Osteoblast (primary cell): ENCODE data around the gene UPF3A. TPM values are rescaled to one million over a fixed set of nuclear protein-coding genes. Genes with fewer than 3 reads are reported as not detected.

Experiments used
- DNase-seq: peaks from one replicate; pipeline ENCODE4 v3.0.0; 2011; ENCODE audit warnings: low spot score, mixed read lengths; ENCODE audit not compliant: insufficient read length; ENCODE audit errors: missing footprints
- H2AFZ ChIP-seq: 2 replicates; pipeline ENCODE4 v1.6.0; 2011; ENCODE audit warnings: mild to moderate bottlenecking, low read length
- H3K27ac ChIP-seq: 2 replicates; pipeline ENCODE4 v1.5.1; 2011; ENCODE audit warnings: mild to moderate bottlenecking, low read depth, low read length, moderate library complexity
- H3K27me3 ChIP-seq: 2 replicates; pipeline ENCODE4 v1.6.0; 2012; ENCODE audit warnings: mild to moderate bottlenecking, control low read depth, inconsistent platforms, low read length, moderate library complexity; ENCODE audit not compliant: insufficient read depth
- H3K36me3 ChIP-seq: 2 replicates; pipeline ENCODE4 v1.5.1; 2011; ENCODE audit warnings: mild to moderate bottlenecking, low read length, control low read depth, moderate library complexity; ENCODE audit not compliant: insufficient read depth
- H3K4me1 ChIP-seq: 2 replicates; pipeline ENCODE4 v1.5.1; 2011; ENCODE audit warnings: mild to moderate bottlenecking, low read length, control low read depth, moderate library complexity; ENCODE audit not compliant: insufficient read depth
- H3K4me2 ChIP-seq: 2 replicates; pipeline ENCODE4 v1.6.0; 2011; ENCODE audit warnings: mild to moderate bottlenecking, low read length; ENCODE audit not compliant: insufficient read depth
- H3K4me3 ChIP-seq: fragments of 200-600 bp; sonication (generic); 3 replicates; pipeline ENCODE4 v1.5.1; 2012; ENCODE audit warnings: mild to moderate bottlenecking, low read length, inconsistent platforms; ENCODE audit not compliant: insufficient read depth
- H3K79me2 ChIP-seq: 2 replicates; pipeline ENCODE4 v1.6.0; 2012; ENCODE audit warnings: mild to moderate bottlenecking, low read length, control low read depth, inconsistent platforms; ENCODE audit not compliant: insufficient read depth
- H3K9me3 ChIP-seq: 2 replicates; pipeline ENCODE4 v1.5.1; 2011; ENCODE audit warnings: low read depth, low read length, control low read depth
- H4K20me1 ChIP-seq: 2 replicates; pipeline ENCODE4 v1.6.0; 2012; ENCODE audit warnings: mild to moderate bottlenecking, low read length, control low read depth; ENCODE audit not compliant: insufficient read depth
- total RNA-seq: library from RNA; depleted of rRNA; stranded (reverse); fragments of >200 nt; gene quantifications from 2 replicates; pipeline ENCODE4 v1.2.3, GENCODE V29; 2012
- TF ChIP-seq, protein P1 (sequence below): IDR thresholded peaks from 2 replicates; pipeline ENCODE4 v1.5.1; 2011; ENCODE audit warnings: mild to moderate bottlenecking, low read depth, low read length, moderate library complexity; ENCODE audit errors: extremely low read depth

The UPF3A gene
- total RNA-seq, 1 donor: 25.0 TPM

- H3K27ac ChIP-seq: peak overlapping the region; percentile 95
- no peaks in the 10 kb centered on the region for H3K9me3 ChIP-seq
- H3K4me3 ChIP-seq: no peak overlapping the region
- H3K4me1 ChIP-seq: peaks cover 31% of the 10 kb centered on the region
- H4K20me1 ChIP-seq: no peaks in the 10 kb centered on the region
- peaks cover 33% of the 10 kb centered on the region for H3K36me3 ChIP-seq
- no peaks in the 10 kb centered on the region for H3K27me3 ChIP-seq
- H3K4me2 ChIP-seq: peak overlapping the region; percentile 87
- no peak overlapping the region for H2AFZ ChIP-seq
- TF ChIP-seq, protein P1, sequence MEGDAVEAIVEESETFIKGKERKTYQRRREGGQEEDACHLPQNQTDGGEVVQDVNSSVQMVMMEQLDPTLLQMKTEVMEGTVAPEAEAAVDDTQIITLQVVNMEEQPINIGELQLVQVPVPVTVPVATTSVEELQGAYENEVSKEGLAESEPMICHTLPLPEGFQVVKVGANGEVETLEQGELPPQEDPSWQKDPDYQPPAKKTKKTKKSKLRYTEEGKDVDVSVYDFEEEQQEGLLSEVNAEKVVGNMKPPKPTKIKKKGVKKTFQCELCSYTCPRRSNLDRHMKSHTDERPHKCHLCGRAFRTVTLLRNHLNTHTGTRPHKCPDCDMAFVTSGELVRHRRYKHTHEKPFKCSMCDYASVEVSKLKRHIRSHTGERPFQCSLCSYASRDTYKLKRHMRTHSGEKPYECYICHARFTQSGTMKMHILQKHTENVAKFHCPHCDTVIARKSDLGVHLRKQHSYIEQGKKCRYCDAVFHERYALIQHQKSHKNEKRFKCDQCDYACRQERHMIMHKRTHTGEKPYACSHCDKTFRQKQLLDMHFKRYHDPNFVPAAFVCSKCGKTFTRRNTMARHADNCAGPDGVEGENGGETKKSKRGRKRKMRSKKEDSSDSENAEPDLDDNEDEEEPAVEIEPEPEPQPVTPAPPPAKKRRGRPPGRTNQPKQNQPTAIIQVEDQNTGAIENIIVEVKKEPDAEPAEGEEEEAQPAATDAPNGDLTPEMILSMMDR: no peak
- DNase-seq: peak; percentile 6
- peaks cover 26% of the 10 kb centered on the region for H3K79me2 ChIP-seq
These were observed 1.5 kb upstream of the UPF3A start for GRCh38 chr13:114279758-114280355.

- H3K27ac ChIP-seq: peak overlapping the region; percentile 91
- H3K4me3 ChIP-seq: peak overlapping the region; percentile 92
- H3K79me2 ChIP-seq: peaks cover 37% of the 10 kb centered on the region
- DNase-seq: peak; percentile 86
- H4K20me1 ChIP-seq: no peaks in the 10 kb centered on the region
- TF ChIP-seq, protein P1: no peak
- H3K4me1 ChIP-seq: peaks cover 48% of the 10 kb centered on the region
- H3K27me3 ChIP-seq: no peaks in the 10 kb centered on the region
- H3K9me3 ChIP-seq: no peaks in the 10 kb centered on the region
- peak overlapping the region; percentile 76 for H2AFZ ChIP-seq
- H3K4me2 ChIP-seq: peak overlapping the region; percentile 94
- peaks cover 32% of the 10 kb centered on the region for H3K36me3 ChIP-seq
These were observed 755 bp downstream of the UPF3A start for GRCh38 chr13:114282041-114282670.

DNA sequence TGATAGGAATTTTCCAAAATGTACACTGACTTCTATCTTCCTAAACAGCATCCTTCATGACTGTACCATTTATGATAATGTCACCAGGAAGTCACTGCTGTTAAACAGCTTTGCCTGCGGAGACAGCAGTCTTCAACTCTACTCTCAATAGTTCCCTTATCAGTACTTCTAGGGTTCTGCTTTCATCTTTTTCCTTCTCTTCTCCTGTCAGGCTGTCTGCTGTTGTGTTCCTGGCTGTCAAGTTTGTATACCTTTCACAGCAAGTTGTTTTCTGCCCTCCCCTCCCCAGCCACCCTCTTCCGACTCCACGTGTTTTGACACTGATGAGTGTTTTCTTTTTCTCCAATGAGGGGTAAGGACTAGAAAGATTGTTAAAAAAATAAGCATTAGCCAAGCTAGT, 2.2 kb downstream of the UPF3A start:
- Histone ChIP-seq H3K4me1 (peaks cover 48% of the 10 kb centered on the region), H3K27ac (peak overlapping the region; percentile 36), H2AFZ (no peak overlapping the region), H3K9me3 (no peaks in the 10 kb centered on the region), H3K79me2 (peaks cover 47% of the 10 kb centered on the region), H3K4me2 (peak overlapping the region; percentile 94), H4K20me1 (peaks cover 4% of the 10 kb centered on the region), H3K36me3 (peaks cover 41% of the 10 kb centered on the region), H3K27me3 (no peaks in the 10 kb centered on the region), H3K4me3 (peak overlapping the region; percentile 22)
- TF ChIP-seq, protein P1: no peak
- no peak for DNase-seq

DNA sequence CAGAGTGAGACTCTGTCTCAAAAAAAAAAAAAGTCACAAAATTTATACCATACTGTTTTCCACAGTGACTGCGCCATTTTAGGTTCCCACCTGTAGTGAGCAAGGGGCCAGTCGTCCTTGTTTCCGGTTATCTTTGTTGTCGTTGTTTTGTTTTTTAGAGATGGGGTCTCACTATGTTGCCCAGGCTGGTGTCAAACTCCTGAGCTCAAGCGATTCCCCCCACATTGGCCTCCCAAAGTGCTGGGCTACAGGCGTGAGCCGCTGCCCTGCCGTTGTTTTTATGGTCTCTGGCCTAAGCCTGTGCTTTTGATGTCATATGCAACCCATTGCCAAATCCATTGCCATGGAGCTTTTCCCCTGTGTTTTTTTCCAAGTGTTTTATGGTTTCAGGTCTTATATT, 3.3 kb downstream of the UPF3A start:
- no peak for DNase-seq
- no peak overlapping the region for H2AFZ ChIP-seq
- peaks cover 48% of the 10 kb centered on the region for H3K36me3 ChIP-seq
- peaks cover 56% of the 10 kb centered on the region for H3K79me2 ChIP-seq
- peaks cover 44% of the 10 kb centered on the region for H3K4me1 ChIP-seq
- TF ChIP-seq, protein P1: no peak
- H3K9me3 ChIP-seq: no peaks in the 10 kb centered on the region
- no peak overlapping the region for H3K4me2 ChIP-seq
- H3K27ac ChIP-seq: peak overlapping the region; percentile 85
- no peak overlapping the region for H3K4me3 ChIP-seq
- no peaks in the 10 kb centered on the region for H3K27me3 ChIP-seq
- H4K20me1 ChIP-seq: peaks cover 6% of the 10 kb centered on the region
